ENCODE data around the gene ALDH4A1.

GRCh38 chr1:18907917-18908845 is 5.8 kb upstream of the ALDH4A1 start:
- TF ChIP-seq POLR2AphosphoS5 (IDR thresholded peaks at IDR 0.05): no peak
- no peak for TF ChIP-seq CTCF (IDR thresholded peaks at IDR 0.05)
- TF ChIP-seq POLR2A (IDR thresholded peaks at IDR 0.05): no peak
- TF ChIP-seq EP300 (IDR thresholded peaks at IDR 0.05): no peak
